Activated CD4-positive, alpha-beta memory T cell treated with anti-CD3 and anti-CD28 coated beads for 36 hours (primary cell): Measurements from ENCODE around the gene TBC1D21. TPM values are rescaled to one million over a fixed set of nuclear protein-coding genes. Genes with fewer than 3 reads are reported as not detected.

Source experiments
- CTCF ChIA-PET: fragments of 350-600 bp; sonication (Branson Sonifier 250); formaldehyde crosslinking; loops from one replicate; lab custom pipeline; 2021; ENCODE audit warnings: antibody characterized with exemption, inconsistent platforms; lab: Charles Lee
- POLR2A ChIA-PET: fragments of 350-600 bp; sonication (Branson Sonifier 250); formaldehyde crosslinking; loops from one replicate; lab custom pipeline; 2021; ENCODE audit warnings: antibody characterized with exemption; lab: Charles Lee
- DNase-seq: peaks from one replicate; pipeline ENCODE4 v3.0.0-alpha.2; 2020
- H3K27ac Mint-ChIP-seq: one replicate; pipeline ENCODE4 v1.8.0; 2021; ENCODE audit warnings: mixed read lengths
- H3K27me3 Mint-ChIP-seq: one replicate; pipeline ENCODE4 v1.8.0; 2021; ENCODE audit warnings: mixed read lengths
- H3K36me3 Mint-ChIP-seq: one replicate; pipeline ENCODE4 v1.8.0; 2021; ENCODE audit warnings: mixed read lengths
- H3K4me1 Mint-ChIP-seq: one replicate; pipeline ENCODE4 v1.8.0; 2021; ENCODE audit warnings: low read depth, mixed read lengths
- H3K4me3 Mint-ChIP-seq: one replicate; pipeline ENCODE4 v1.8.0; 2021; ENCODE audit warnings: mild to moderate bottlenecking, mixed read lengths
- H3K9me3 Mint-ChIP-seq: one replicate; pipeline ENCODE4 v1.8.0; 2021; ENCODE audit warnings: mixed read lengths
- intact Hi-C: fragments of 100-400 bp; cut with micrococcal nuclease; formaldehyde crosslinking; loops from one replicate; pipeline ENCODE4 v1.15.1; 2023
- total RNA-seq, 2 experiments: library from RNA; stranded (reverse); gene quantifications; one replicate each; pipeline ENCODE4 v1.2.3, GENCODE V29; 2021

Gene TBC1D21
- total RNA-seq, 2 experiments from 2014 or later: not detected

DNA sequence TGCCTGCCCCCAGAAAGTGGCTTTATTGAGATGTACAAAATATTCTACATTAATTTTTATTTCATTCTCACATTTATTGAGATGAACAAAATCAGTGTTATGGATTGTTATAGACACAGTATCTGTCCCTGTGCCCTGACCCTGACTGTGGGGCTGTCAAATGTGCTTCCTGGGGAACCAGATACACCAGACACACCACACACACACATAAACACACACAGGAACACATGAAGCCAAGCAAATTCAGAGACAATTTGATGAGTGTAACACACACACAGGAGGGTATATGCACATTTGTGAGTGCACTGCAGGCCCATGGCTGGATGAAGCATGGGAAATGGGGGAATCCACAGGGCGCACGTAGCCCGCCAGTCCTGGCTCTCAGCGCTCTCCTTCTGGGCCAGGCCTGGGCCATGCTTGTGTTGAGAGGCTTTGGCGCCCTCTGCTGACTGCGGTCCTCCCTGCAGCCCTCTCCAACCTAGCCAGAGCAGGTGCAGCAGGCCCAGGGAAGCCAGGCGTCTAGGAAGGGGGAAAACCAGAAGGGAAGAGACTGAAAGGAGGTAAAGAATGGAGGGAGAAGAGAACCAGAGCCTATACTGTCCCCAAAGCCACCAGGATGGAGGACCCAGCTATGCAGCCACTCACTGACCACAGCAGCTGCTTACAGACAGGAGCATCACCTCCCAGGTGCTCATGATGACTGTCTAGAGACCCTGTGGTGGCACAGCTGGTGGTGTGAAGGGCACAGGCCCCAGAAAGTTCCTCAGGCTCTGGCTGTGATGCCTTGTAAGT is 34.9 kb downstream of the TBC1D21 start:
- H3K4me1 Mint-ChIP-seq: no peaks in the 10 kb centered on the region
- peak; percentile 86 for DNase-seq
- H3K4me3 Mint-ChIP-seq: no peak overlapping the region
- no peaks in the 10 kb centered on the region for H3K36me3 Mint-ChIP-seq
- H3K9me3 Mint-ChIP-seq: no peaks in the 10 kb centered on the region
- H3K27ac Mint-ChIP-seq: no peak overlapping the region
- ChIA-PET POLR2A (no interaction called here), CTCF (interaction anchor here (0.7 to 9.1 kb wide), 15 partner anchors 9 to 1116 kb away, joined by 3 to 107 read pairs (median 7); partner anchors contain the start of genes LOXL1 and TBC1D21)
- no peaks in the 10 kb centered on the region for H3K27me3 Mint-ChIP-seq
- intact Hi-C loops: loop anchor here (1.0 kb wide), 1 partner anchor 34 kb away; no protein-coding TSS in a partner anchor

- intact Hi-C loops: loop anchor here (1.0 kb wide), 1 partner anchor 34 kb away; no protein-coding TSS in a partner anchor
- CTCF ChIA-PET: interaction anchor here (1.1 to 9.1 kb wide), 9 partner anchors 9 to 49 kb away, joined by 3 to 107 read pairs (median 14); partner anchors contain the start of genes LOXL1 and TBC1D21
These were observed 35.4 kb downstream of the TBC1D21 start for GRCh38 chr15:73908822-73909122.

GRCh38 chr15:73909651-73910050 is 36.3 kb downstream of the TBC1D21 start:
- Mint-ChIP-seq H3K9me3 (no peaks in the 10 kb centered on the region), H3K27me3 (no peaks in the 10 kb centered on the region), H3K36me3 (no peaks in the 10 kb centered on the region), H3K4me3 (no peak overlapping the region), H3K4me1 (peaks cover 5% of the 10 kb centered on the region), H3K27ac (no peak overlapping the region)
- ChIA-PET CTCF (interaction anchor here (3.4 to 9.1 kb wide), 5 partner anchors 8 to 36 kb away, joined by 14 to 107 read pairs (median 26); partner anchors contain the start of genes LOXL1 and TBC1D21), POLR2A (interaction anchor here (1.0 kb wide), 1 partner anchor 18 kb away, joined by 3 read pairs; no protein-coding TSS in a partner anchor)
- no peak for DNase-seq
- intact Hi-C loops: no loop called here

More at GRCh38 chr15:73908822-73909122, 35.4 kb downstream of the TBC1D21 start:
- Mint-ChIP-seq H3K27me3 (no peaks in the 10 kb centered on the region), H3K36me3 (no peaks in the 10 kb centered on the region), H3K4me1 (no peaks in the 10 kb centered on the region), H3K9me3 (no peaks in the 10 kb centered on the region), H3K27ac (no peak overlapping the region), H3K4me3 (no peak overlapping the region)
- POLR2A ChIA-PET: interaction anchor here (1.0 kb wide), 1 partner anchor 19 kb away, joined by 3 read pairs; no protein-coding TSS in a partner anchor
- no peak for DNase-seq

GRCh38 chr15:73910522-73911303 is 37.3 kb downstream of the TBC1D21 start:
- H3K27me3 Mint-ChIP-seq: no peaks in the 10 kb centered on the region
- H3K36me3 Mint-ChIP-seq: peaks cover 2% of the 10 kb centered on the region
- no peak overlapping the region for H3K27ac Mint-ChIP-seq
- intact Hi-C loops: no loop called here
- no peak overlapping the region for H3K4me3 Mint-ChIP-seq
- no peaks in the 10 kb centered on the region for H3K9me3 Mint-ChIP-seq
- no peak for DNase-seq
- CTCF ChIA-PET: interaction anchor here (1.0 to 9.1 kb wide), 5 partner anchors 9 to 37 kb away, joined by 3 to 107 read pairs (median 5); partner anchors contain the start of genes LOXL1 and TBC1D21
- POLR2A ChIA-PET: no interaction called here
- H3K4me1 Mint-ChIP-seq: peaks cover 5% of the 10 kb centered on the region

- H3K9me3 Mint-ChIP-seq: no peaks in the 10 kb centered on the region
- H3K36me3 Mint-ChIP-seq: peaks cover 4% of the 10 kb centered on the region
- CTCF ChIA-PET: interaction anchor here (1.0 to 9.1 kb wide), 4 partner anchors 15 to 38 kb away, joined by 4 to 107 read pairs (median 4); partner anchors contain the start of gene TBC1D21
These were observed 38.7 kb downstream of the TBC1D21 start for GRCh38 chr15:73912030-73912596.

DNA sequence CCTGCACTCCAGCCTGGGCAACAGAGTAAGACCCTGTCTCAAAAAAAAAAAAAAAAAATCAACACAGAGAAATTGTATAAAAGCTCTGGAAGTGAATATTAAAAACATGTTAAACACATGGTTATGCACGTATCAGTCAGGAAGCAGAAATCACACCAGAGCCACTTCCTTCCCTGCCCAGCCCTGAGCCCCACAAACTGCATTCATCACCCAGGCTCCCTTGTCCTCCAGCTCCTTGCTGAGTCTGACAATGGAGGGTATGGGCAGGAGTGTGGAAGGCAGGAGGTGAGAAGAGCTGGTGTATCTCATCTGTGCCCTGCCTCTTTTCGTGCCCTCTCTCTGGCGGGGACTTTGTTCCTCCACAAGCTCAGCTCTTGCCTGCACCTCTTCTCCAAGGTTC is 40.8 kb downstream of the TBC1D21 start:
- Mint-ChIP-seq H3K9me3 (peaks cover 12% of the 10 kb centered on the region), H3K27ac (no peak overlapping the region), H3K27me3 (no peaks in the 10 kb centered on the region), H3K36me3 (peaks cover 18% of the 10 kb centered on the region), H3K4me3 (no peak overlapping the region), H3K4me1 (peaks cover 7% of the 10 kb centered on the region)
- ChIA-PET CTCF (interaction anchor here (1.4 to 9.1 kb wide), 4 partner anchors 14 to 40 kb away, joined by 5 to 107 read pairs (median 5); partner anchors contain the start of gene TBC1D21), POLR2A (no interaction called here)
- intact Hi-C loops: no loop called here
- DNase-seq: no peak

More at GRCh38 chr15:73912030-73912596, 38.7 kb downstream of the TBC1D21 start:
- Mint-ChIP-seq H3K4me3 (no peak overlapping the region), H3K4me1 (peaks cover 5% of the 10 kb centered on the region), H3K27ac (no peak overlapping the region), H3K27me3 (no peaks in the 10 kb centered on the region)
- POLR2A ChIA-PET: no interaction called here
- intact Hi-C loops: no loop called here
- DNase-seq: no peak

GRCh38 chr15:73915082-73915481 is 41.7 kb downstream of the TBC1D21 start:
- Mint-ChIP-seq H3K27me3 (no peaks in the 10 kb centered on the region), H3K36me3 (peaks cover 20% of the 10 kb centered on the region), H3K9me3 (peaks cover 12% of the 10 kb centered on the region), H3K4me1 (peaks cover 13% of the 10 kb centered on the region), H3K27ac (no peak overlapping the region), H3K4me3 (no peak overlapping the region)
- POLR2A ChIA-PET: interaction anchor here (0.7 to 0.8 kb wide), 2 partner anchors 97 to 268 kb away, joined by 3 to 4 read pairs; no protein-coding TSS in a partner anchor
- intact Hi-C loops: no loop called here
- CTCF ChIA-PET: interaction anchor here (0.8 to 1.5 kb wide), 3 partner anchors 13 to 41 kb away, joined by 3 to 5 read pairs (median 5); partner anchors contain the start of gene TBC1D21
- DNase-seq: no peak

DNA sequence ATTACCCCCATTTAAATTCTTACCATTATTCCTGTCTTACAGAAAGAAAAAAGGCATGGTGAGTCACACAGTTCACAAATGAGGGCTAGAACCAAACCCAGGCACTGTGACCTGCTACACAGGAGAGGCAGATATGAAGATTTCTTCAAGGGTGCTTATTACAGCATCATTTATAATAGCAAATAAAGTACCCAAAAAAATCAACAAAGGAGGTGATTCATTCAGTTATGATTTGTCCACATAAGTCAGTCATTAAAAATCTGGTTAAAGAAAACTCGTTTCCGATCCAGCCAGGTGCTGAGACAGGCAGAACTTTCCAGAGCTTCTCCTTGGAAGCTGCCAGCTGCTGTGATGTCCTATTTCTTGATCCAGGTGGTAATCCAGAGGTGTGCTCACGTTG is 45.4 kb downstream of the TBC1D21 start:
- intact Hi-C loops: no loop called here
- Mint-ChIP-seq H3K9me3 (peaks cover 12% of the 10 kb centered on the region), H3K4me3 (no peak overlapping the region), H3K4me1 (peaks cover 38% of the 10 kb centered on the region), H3K27ac (no peak overlapping the region), H3K27me3 (no peaks in the 10 kb centered on the region), H3K36me3 (peaks cover 20% of the 10 kb centered on the region)
- DNase-seq: no peak
- ChIA-PET CTCF (interaction anchor here (1.8 to 2.5 kb wide), 2 partner anchors 9 to 11 kb away, joined by 6 to 14 read pairs; no protein-coding TSS in a partner anchor), POLR2A (no interaction called here)

GRCh38 chr15:73919706-73920105 is 46.3 kb downstream of the TBC1D21 start:
- CTCF ChIA-PET: interaction anchor here (1.1 to 2.4 kb wide), 4 partner anchors 9 to 25 kb away, joined by 3 to 11 read pairs (median 3); no protein-coding TSS in a partner anchor

GRCh38 chr15:73921254-73921925 is 48.0 kb downstream of the TBC1D21 start:
- Mint-ChIP-seq H3K9me3 (peaks cover 12% of the 10 kb centered on the region), H3K36me3 (peaks cover 16% of the 10 kb centered on the region), H3K4me3 (no peak overlapping the region), H3K27ac (peak overlapping the region; percentile 81), H3K27me3 (no peaks in the 10 kb centered on the region), H3K4me1 (peaks cover 53% of the 10 kb centered on the region)
- peak; percentile 58 for DNase-seq
- ChIA-PET POLR2A (no interaction called here), CTCF (interaction anchor here (1.1 to 2.4 kb wide), 2 partner anchors 13 to 14 kb away, joined by 7 to 11 read pairs; no protein-coding TSS in a partner anchor)
- intact Hi-C loops: loop anchor here (2.0 kb wide), 1 partner anchor 43 kb away; no protein-coding TSS in a partner anchor

More at GRCh38 chr15:73919706-73920105, 46.3 kb downstream of the TBC1D21 start:
- DNase-seq: no peak
- peaks cover 20% of the 10 kb centered on the region for H3K36me3 Mint-ChIP-seq
- peaks cover 42% of the 10 kb centered on the region for H3K4me1 Mint-ChIP-seq
- H3K4me3 Mint-ChIP-seq: no peak overlapping the region
- H3K9me3 Mint-ChIP-seq: peaks cover 12% of the 10 kb centered on the region
- peak overlapping the region; percentile 81 for H3K27ac Mint-ChIP-seq
- intact Hi-C loops: loop anchor here (2.0 kb wide), 1 partner anchor 45 kb away; no protein-coding TSS in a partner anchor
- no peaks in the 10 kb centered on the region for H3K27me3 Mint-ChIP-seq
- POLR2A ChIA-PET: no interaction called here
